DOHH2 (cell line): ENCODE results near the gene DCP1A.

Experiments used
- H3F3A ChIP-seq: fragments of 200-600 bp; sonication (generic), shearing (Covaris generic); 2 replicates; pipeline ENCODE4 v1.6.0; 2016; ENCODE audit warnings: antibody characterized with exemption, mild to moderate bottlenecking; ENCODE audit not compliant: control insufficient read depth, insufficient read depth
- H3K27ac ChIP-seq: fragments of 200-600 bp; sonication (generic); 2 replicates; pipeline ENCODE4 v1.5.1; 2014; ENCODE audit warnings: low read depth, mild to moderate bottlenecking, low read length, moderate library complexity
- H3K27me3 ChIP-seq: fragments of 200-600 bp; sonication (generic); 2 replicates; pipeline ENCODE4 v1.6.1; 2014; ENCODE audit warnings: mild to moderate bottlenecking, low read length, mixed read lengths; ENCODE audit not compliant: control insufficient read depth
- H3K36me3 ChIP-seq: fragments of 200-600 bp; sonication (generic); 2 replicates; pipeline ENCODE4 v1.6.1; 2014; ENCODE audit warnings: mild to moderate bottlenecking, low read length, moderate library complexity, mixed read lengths; ENCODE audit not compliant: control insufficient read depth
- H3K4me1 ChIP-seq: fragments of 200-600 bp; sonication (generic); 2 replicates; pipeline ENCODE4 v1.6.1; 2014; ENCODE audit warnings: mild to moderate bottlenecking, low read length, mixed read lengths; ENCODE audit not compliant: control insufficient read depth
- H3K4me2 ChIP-seq: fragments of 200-600 bp; sonication (generic); 2 replicates; pipeline ENCODE4 v1.6.0; 2014; ENCODE audit warnings: mild to moderate bottlenecking, low read length, moderate library complexity
- H3K4me3 ChIP-seq: fragments of 200-600 bp; sonication (generic); 2 replicates; pipeline ENCODE4 v1.5.1; 2014; ENCODE audit warnings: mild to moderate bottlenecking, low read length, mixed read lengths
- H3K79me2 ChIP-seq: fragments of 200-600 bp; sonication (generic); 2 replicates; pipeline ENCODE4 v1.6.1; 2014; ENCODE audit warnings: mild to moderate bottlenecking, low read length, mixed read lengths; ENCODE audit not compliant: control insufficient read depth
- H3K9me2 ChIP-seq: fragments of 200-600 bp; sonication (generic); replicated peaks from 2 replicates; pipeline ENCODE4 v1.6.1; 2014; ENCODE audit warnings: mild to moderate bottlenecking, low read length, mixed read lengths; ENCODE audit not compliant: control insufficient read depth
- H3K9me3 ChIP-seq: fragments of 200-600 bp; sonication (generic); 2 replicates; pipeline ENCODE4 v1.6.1; 2014; ENCODE audit warnings: antibody characterized with exemption, low read length, mixed read lengths; ENCODE audit not compliant: control insufficient read depth, insufficient read depth
- H4K20me1 ChIP-seq: fragments of 200-600 bp; sonication (generic); 2 replicates; pipeline ENCODE4 v1.6.0; 2014; ENCODE audit warnings: low read depth, mild to moderate bottlenecking, antibody characterized with exemption, low read length, moderate library complexity; ENCODE audit not compliant: control insufficient read depth, insufficient read depth
- CTCF ChIP-seq: fragments of 200-600 bp; sonication (generic); IDR thresholded peaks from one replicate; pipeline ENCODE4 v1.5.1; 2014; ENCODE audit warnings: antibody characterized with exemption, mild to moderate bottlenecking, low read depth, low read length; ENCODE audit not compliant: poor library complexity, severe bottlenecking
- EZH2phosphoT487 ChIP-seq: fragments of 200-600 bp; sonication (generic); IDR thresholded peaks from 2 replicates; pipeline ENCODE4 v1.6.1; 2017; ENCODE audit warnings: borderline replicate concordance, mild to moderate bottlenecking, antibody characterized with exemption, low read length, moderate library complexity, mixed read lengths

DCP1A gene

GRCh38 chr3:53240989-53241972 is 106.1 kb downstream of the DCP1A start:
- H3K4me1 ChIP-seq = no peaks in the 10 kb centered on the region
- H4K20me1 ChIP-seq = peaks cover 22% of the 10 kb centered on the region
- peaks cover 68% of the 10 kb centered on the region for H3K79me2 ChIP-seq
- H3K9me2 ChIP-seq = no peaks in the 10 kb centered on the region
- H3K27ac ChIP-seq = no peak overlapping the region
- H3F3A ChIP-seq = no peaks in the 10 kb centered on the region
- no peaks in the 10 kb centered on the region for H3K27me3 ChIP-seq
- H3K4me2 ChIP-seq = no peak overlapping the region
- H3K36me3 ChIP-seq = peaks cover 85% of the 10 kb centered on the region
- H3K4me3 ChIP-seq = no peak overlapping the region
- no peaks in the 10 kb centered on the region for H3K9me3 ChIP-seq
- TF ChIP-seq EZH2phosphoT487 = no peak
- no peak for TF ChIP-seq CTCF

- peaks cover 53% of the 10 kb centered on the region for H3K79me2 ChIP-seq
- no peak overlapping the region for H3K4me2 ChIP-seq
- H3K4me1 ChIP-seq = no peaks in the 10 kb centered on the region
- H3K9me2 ChIP-seq = no peaks in the 10 kb centered on the region
- no peak for TF ChIP-seq CTCF
- TF ChIP-seq EZH2phosphoT487 = no peak
- H3K4me3 ChIP-seq = no peak overlapping the region
- no peaks in the 10 kb centered on the region for H3K27me3 ChIP-seq
- no peaks in the 10 kb centered on the region for H3F3A ChIP-seq
- H3K9me3 ChIP-seq = no peaks in the 10 kb centered on the region
- peaks cover 21% of the 10 kb centered on the region for H4K20me1 ChIP-seq
- H3K36me3 ChIP-seq = peaks cover 93% of the 10 kb centered on the region
- H3K27ac ChIP-seq = no peak overlapping the region
These were observed 107.5 kb downstream of the DCP1A start for GRCh38 chr3:53239800-53240199.

GRCh38 chr3:53238886-53239285 is 108.5 kb downstream of the DCP1A start:
- Histone ChIP-seq H3K79me2 (peaks cover 44% of the 10 kb centered on the region), H3K4me1 (no peaks in the 10 kb centered on the region), H3K27ac (no peak overlapping the region), H3K4me2 (no peak overlapping the region), H3K36me3 (peaks cover 93% of the 10 kb centered on the region), H3K9me3 (no peaks in the 10 kb centered on the region), H3F3A (no peaks in the 10 kb centered on the region), H3K27me3 (no peaks in the 10 kb centered on the region), H3K4me3 (no peak overlapping the region), H4K20me1 (peaks cover 16% of the 10 kb centered on the region), H3K9me2 (no peaks in the 10 kb centered on the region)
- no peak for TF ChIP-seq EZH2phosphoT487
- no peak for TF ChIP-seq CTCF
